HEK293 (cell line): ENCODE measurements around the gene GET3.

Source experiments
- CTCF ChIA-PET: fragments of 350-600 bp; formaldehyde crosslinking; extraction: SDS; loops from one replicate; lab custom pipeline; 2021; ENCODE audit warnings: antibody characterized with exemption; lab: Yijun Ruan, JAX
- POLR2A ChIA-PET: fragments of 300-600 bp; formaldehyde crosslinking; extraction: SDS; loops from one replicate; lab custom pipeline; 2020; ENCODE audit warnings: antibody characterized with exemption, inconsistent platforms; lab: Yijun Ruan, JAX
- H3K27ac ChIP-seq: fragments of 200-500 bp; sonication (Bioruptor generic); 2 replicates; pipeline ENCODE4 v1.5.1; 2014; ENCODE audit warnings: low read depth, low read length, control low read depth, inconsistent platforms; ENCODE audit errors: extremely low read depth
- H3K36me3 ChIP-seq, 2 experiments: fragments of 200-500 bp in 1 of 2; sonication (Bioruptor generic) in 1 of 2; 1 replicate in 1 of 2; 2 replicates in 1 of 2; pipeline ENCODE4 v1.5.1; 2014 to 2017; ENCODE audit warnings: inconsistent platforms in 2 of 2, low read length in 2 of 2; ENCODE audit not compliant: control insufficient read depth in 2 of 2, insufficient read depth in 1 of 2
- H3K4me1 ChIP-seq: fragments of 200-500 bp; sonication (Bioruptor generic); 2 replicates; pipeline ENCODE4 v1.5.1; 2014; ENCODE audit warnings: mild to moderate bottlenecking, low read length, inconsistent platforms; ENCODE audit not compliant: control insufficient read depth, insufficient read depth
- H3K4me3 ChIP-seq: 2 replicates; pipeline ENCODE4 v1.5.1; 2011; ENCODE audit warnings: low read depth, mild to moderate bottlenecking, control low read depth, low read length, moderate library complexity
- H3K9me3 ChIP-seq: fragments of 200-500 bp; sonication (Bioruptor generic); 2 replicates; pipeline ENCODE4 v1.5.1; 2014; ENCODE audit warnings: low read depth, low read length, inconsistent platforms; ENCODE audit not compliant: control insufficient read depth, insufficient read depth
- EGR2 ChIP-seq: fragments of 450-650 bp; formaldehyde crosslinking; IDR thresholded peaks from 2 replicates; pipeline ENCODE4 v1.5.1; 2016; ENCODE audit warnings: low read depth, missing biosample characterization, missing genetic modification characterization
- MZF1 ChIP-seq: fragments of 450-650 bp; formaldehyde crosslinking; IDR thresholded peaks from 2 replicates; pipeline ENCODE4 v1.5.1; 2017; ENCODE audit warnings: missing biosample characterization, missing genetic modification characterization, borderline replicate concordance
- SALL2 ChIP-seq: fragments of 450-650 bp; formaldehyde crosslinking; IDR thresholded peaks from 2 replicates; pipeline ENCODE4 v1.5.0; 2017; ENCODE audit warnings: missing biosample characterization, mild to moderate bottlenecking, missing genetic modification characterization, borderline replicate concordance
- ZBTB10 ChIP-seq: fragments of 450-650 bp; formaldehyde crosslinking; IDR thresholded peaks from 2 replicates; pipeline ENCODE4 v1.5.1; 2016; ENCODE audit warnings: missing biosample characterization, missing genetic modification characterization
- ZBTB17 ChIP-seq: fragments of 450-650 bp; formaldehyde crosslinking; IDR thresholded peaks from 2 replicates; pipeline ENCODE4 v1.5.1; 2016; ENCODE audit warnings: missing biosample characterization, missing genetic modification characterization
- ZEB2 ChIP-seq: fragments of 450-650 bp; formaldehyde crosslinking; IDR thresholded peaks from 2 replicates; pipeline ENCODE4 v1.5.1; 2016; ENCODE audit warnings: missing biosample characterization, missing genetic modification characterization
- ZFP37 ChIP-seq: fragments of 450-650 bp; formaldehyde crosslinking; IDR thresholded peaks from 2 replicates; pipeline ENCODE4 v1.5.1; 2016; ENCODE audit warnings: missing biosample characterization, missing genetic modification characterization
- ZNF16 ChIP-seq: fragments of 450-650 bp; formaldehyde crosslinking; IDR thresholded peaks from 2 replicates; pipeline ENCODE4 v1.5.1; 2016; ENCODE audit warnings: low read depth, missing biosample characterization, missing genetic modification characterization
- ZNF184 ChIP-seq: fragments of 450-650 bp; IDR thresholded peaks from 2 replicates; pipeline ENCODE4 v1.5.1; 2018; ENCODE audit warnings: missing biosample characterization, mild to moderate bottlenecking, missing genetic modification characterization
- ZNF335 ChIP-seq: fragments of 450-650 bp; formaldehyde crosslinking; conservative IDR thresholded peaks from 2 replicates; pipeline ENCODE4 v1.5.1; 2016; ENCODE audit warnings: missing biosample characterization, missing genetic modification characterization
- ZNF341 ChIP-seq: fragments of 450-650 bp; formaldehyde crosslinking; IDR thresholded peaks from 2 replicates; pipeline ENCODE4; 2016; ENCODE audit warnings: low read depth, missing biosample characterization, missing genetic modification characterization
- ZNF366 ChIP-seq: fragments of 450-650 bp; formaldehyde crosslinking; conservative IDR thresholded peaks from 2 replicates; pipeline ENCODE4 v1.5.1; 2016; ENCODE audit warnings: missing biosample characterization, missing genetic modification characterization
- ZNF391 ChIP-seq: fragments of 450-650 bp; formaldehyde crosslinking; IDR thresholded peaks from 2 replicates; pipeline ENCODE4 v1.5.1; 2016; ENCODE audit warnings: low read depth, missing biosample characterization, missing genetic modification characterization, borderline replicate concordance
- ZNF398 ChIP-seq: fragments of 450-650 bp; formaldehyde crosslinking; IDR thresholded peaks from 2 replicates; pipeline ENCODE4 v1.5.1; 2017; ENCODE audit warnings: missing biosample characterization, missing genetic modification characterization
- ZNF473 ChIP-seq: fragments of 450-650 bp; formaldehyde crosslinking; IDR thresholded peaks from 2 replicates; pipeline ENCODE4 v1.5.1; 2017; ENCODE audit warnings: missing biosample characterization, missing genetic modification characterization
- ZNF600 ChIP-seq: fragments of 450-650 bp; formaldehyde crosslinking; IDR thresholded peaks from 2 replicates; pipeline ENCODE4 v1.5.1; 2016; ENCODE audit warnings: missing biosample characterization, missing genetic modification characterization
- ZNF610 ChIP-seq: fragments of 450-650 bp; formaldehyde crosslinking; IDR thresholded peaks from 2 replicates; pipeline ENCODE4 v1.5.1; 2016; ENCODE audit warnings: missing biosample characterization, missing genetic modification characterization, borderline replicate concordance
- ZNF629 ChIP-seq: fragments of 450-650 bp; formaldehyde crosslinking; IDR thresholded peaks from 2 replicates; pipeline ENCODE4 v1.5.1; 2017; ENCODE audit warnings: missing biosample characterization, missing genetic modification characterization
- TF ChIP-seq, protein P1 (sequence below): fragments of 450-650 bp; formaldehyde crosslinking; IDR thresholded peaks from 2 replicates; pipeline ENCODE4 v1.5.1; 2016; ENCODE audit warnings: missing biosample characterization, missing genetic modification characterization, borderline replicate concordance
- TF ChIP-seq, protein P2 (sequence below): fragments of 450-650 bp; formaldehyde crosslinking; IDR thresholded peaks from 2 replicates; pipeline ENCODE4 v1.5.1; 2016; ENCODE audit warnings: missing biosample characterization, missing genetic modification characterization

The GET3 gene

DNA sequence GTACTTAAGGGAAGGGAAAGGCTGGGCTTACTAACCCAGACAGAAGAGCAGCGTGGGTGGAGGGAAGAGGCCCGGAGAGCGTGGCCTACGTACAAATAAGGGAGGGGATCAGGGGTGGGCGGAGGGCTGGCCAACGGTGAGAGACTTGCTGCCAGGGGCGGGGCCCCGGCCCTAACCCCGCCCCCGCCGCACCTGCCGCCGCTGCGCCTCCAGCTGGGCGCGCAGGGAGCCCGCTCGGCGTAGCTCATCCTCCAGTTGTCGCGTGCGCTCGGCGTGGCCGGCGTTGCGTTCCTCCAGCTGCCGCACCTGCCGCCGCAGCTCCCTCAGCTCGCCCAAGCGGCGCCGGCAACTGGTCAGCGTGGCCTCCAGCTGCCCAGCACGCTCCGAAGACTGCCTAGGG, 32.4 kb downstream of the GET3 start (continued):
- TF ChIP-seq ZNF16 (tag by site-specific recombination) (no peak), EGR2 (tag by site-specific recombination) (peak; percentile 27; the same call in 1 of the 2 replicates)

DNA sequence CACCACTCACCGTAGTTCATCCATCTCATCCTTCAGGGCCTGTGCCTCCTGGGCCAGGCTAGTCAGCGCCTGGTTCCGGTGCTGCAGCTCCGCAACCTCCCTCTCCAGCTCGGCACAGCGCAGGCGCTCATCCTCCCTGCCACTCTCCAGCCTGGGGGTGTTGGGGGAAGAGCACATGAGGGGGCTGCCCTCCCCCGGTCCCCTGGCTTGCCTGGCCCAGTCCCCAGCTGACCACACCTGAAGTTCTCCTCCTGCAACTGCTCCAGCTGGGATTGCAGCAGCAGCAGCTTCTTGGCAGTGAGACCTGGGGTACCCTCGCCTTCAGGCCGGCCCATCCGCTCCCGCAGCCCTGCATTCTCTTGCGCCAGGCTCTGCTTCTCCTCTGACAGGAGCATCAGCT, 33.6 kb downstream of the GET3 start:
- TF ChIP-seq ZBTB10: no peak
- TF ChIP-seq ZEB2 (tag by site-specific recombination): no peak
- TF ChIP-seq ZNF610 (tag by site-specific recombination): no peak
- no peak for TF ChIP-seq ZFP37 (tag by site-specific recombination)
- no peak for TF ChIP-seq ZNF473 (tag by site-specific recombination)
- peak; percentile 55 for TF ChIP-seq ZNF341
- no peak for TF ChIP-seq SALL2 (tag by site-specific recombination)
- Histone ChIP-seq H3K4me3 (no peak overlapping the region), H3K4me1 (no peaks in the 10 kb centered on the region; the same call in 1 of the 2 replicates), H3K9me3 (no peaks in the 10 kb centered on the region), H3K27ac (no peak overlapping the region), H3K36me3 (peaks cover 0 to 23% of the 10 kb centered on the region in 2 experiments; a peak in 2 of 3 replicates)
- CTCF ChIA-PET: interaction anchor here (1.2 kb wide), 1 partner anchor 10 kb away, joined by 5 read pairs; no protein-coding TSS in a partner anchor
- POLR2A ChIA-PET: interaction anchor here (1.1 kb wide), 1 partner anchor 21 kb away, joined by 3 read pairs; the partner anchor contains the start of gene JUNB

DNA sequence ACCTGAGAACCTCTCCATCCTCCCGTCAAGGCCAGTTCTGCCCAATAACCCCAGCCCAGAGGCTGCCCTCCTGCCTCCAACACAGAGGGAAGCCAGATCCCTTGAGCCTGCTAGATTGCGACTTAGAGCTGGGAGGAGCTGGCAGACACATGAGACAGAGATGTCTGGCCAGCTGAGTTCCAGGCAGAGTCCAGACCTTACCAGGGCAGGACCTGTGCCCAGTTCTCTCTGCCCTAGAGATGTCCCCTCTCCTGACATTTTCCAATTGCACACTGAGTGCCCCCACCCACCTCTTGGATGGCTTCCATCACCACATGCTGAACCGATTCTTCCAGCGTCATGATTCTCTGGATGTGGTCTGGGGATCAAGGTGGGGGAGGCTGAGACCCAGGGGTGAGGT, 35.0 kb downstream of the GET3 start:
- H3K4me3 ChIP-seq: no peak overlapping the region
- TF ChIP-seq, protein P1, sequence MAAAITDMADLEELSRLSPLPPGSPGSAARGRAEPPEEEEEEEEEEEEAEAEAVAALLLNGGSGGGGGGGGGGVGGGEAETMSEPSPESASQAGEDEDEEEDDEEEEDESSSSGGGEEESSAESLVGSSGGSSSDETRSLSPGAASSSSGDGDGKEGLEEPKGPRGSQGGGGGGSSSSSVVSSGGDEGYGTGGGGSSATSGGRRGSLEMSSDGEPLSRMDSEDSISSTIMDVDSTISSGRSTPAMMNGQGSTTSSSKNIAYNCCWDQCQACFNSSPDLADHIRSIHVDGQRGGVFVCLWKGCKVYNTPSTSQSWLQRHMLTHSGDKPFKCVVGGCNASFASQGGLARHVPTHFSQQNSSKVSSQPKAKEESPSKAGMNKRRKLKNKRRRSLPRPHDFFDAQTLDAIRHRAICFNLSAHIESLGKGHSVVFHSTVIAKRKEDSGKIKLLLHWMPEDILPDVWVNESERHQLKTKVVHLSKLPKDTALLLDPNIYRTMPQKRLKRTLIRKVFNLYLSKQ (tag by site-specific recombination): no peak
- TF ChIP-seq ZNF391 (tag by site-specific recombination) (no peak), ZNF184 (tag by site-specific recombination) (no peak)
- ChIA-PET CTCF (interaction anchor here (1.0 to 11.4 kb wide), 6 partner anchors 8 to 36 kb away, joined by 3 to 234 read pairs (median 20); partner anchors contain the start of genes JUNB, PRDX2 and THSD8), POLR2A (interaction anchor here (1.6 kb wide), 1 partner anchor 20 kb away, joined by 15 read pairs; the partner anchor contains the start of gene JUNB)
- H3K9me3 ChIP-seq: no peaks in the 10 kb centered on the region
- H3K36me3 ChIP-seq: peaks cover 0 to 23% of the 10 kb centered on the region in 2 experiments; a peak in 1 of 3 replicates
- H3K27ac ChIP-seq: no peak overlapping the region
- H3K4me1 ChIP-seq: no peaks in the 10 kb centered on the region; the same call in 1 of the 2 replicates

- ChIA-PET CTCF (interaction anchor here (0.5 to 11.4 kb wide), 11 partner anchors 8 to 193 kb away, joined by 3 to 234 read pairs (median 6); partner anchors contain the start of genes JUNB, PRDX2 and THSD8), POLR2A (interaction anchor here (0.6 to 1.6 kb wide), 6 partner anchors 9 to 1473 kb away, joined by 3 to 15 read pairs (median 4); partner anchors contain the start of gene JUNB)
- H3K27ac ChIP-seq: no peak overlapping the region
- H3K4me3 ChIP-seq: no peak overlapping the region
- H3K4me1 ChIP-seq: peaks cover 3% of the 10 kb centered on the region; the same call in 1 of the 2 replicates
- peaks cover 0 to 18% of the 10 kb centered on the region in 2 experiments; a peak in 1 of 3 replicates for H3K36me3 ChIP-seq
- H3K9me3 ChIP-seq: no peaks in the 10 kb centered on the region
- TF ChIP-seq, protein P2, sequence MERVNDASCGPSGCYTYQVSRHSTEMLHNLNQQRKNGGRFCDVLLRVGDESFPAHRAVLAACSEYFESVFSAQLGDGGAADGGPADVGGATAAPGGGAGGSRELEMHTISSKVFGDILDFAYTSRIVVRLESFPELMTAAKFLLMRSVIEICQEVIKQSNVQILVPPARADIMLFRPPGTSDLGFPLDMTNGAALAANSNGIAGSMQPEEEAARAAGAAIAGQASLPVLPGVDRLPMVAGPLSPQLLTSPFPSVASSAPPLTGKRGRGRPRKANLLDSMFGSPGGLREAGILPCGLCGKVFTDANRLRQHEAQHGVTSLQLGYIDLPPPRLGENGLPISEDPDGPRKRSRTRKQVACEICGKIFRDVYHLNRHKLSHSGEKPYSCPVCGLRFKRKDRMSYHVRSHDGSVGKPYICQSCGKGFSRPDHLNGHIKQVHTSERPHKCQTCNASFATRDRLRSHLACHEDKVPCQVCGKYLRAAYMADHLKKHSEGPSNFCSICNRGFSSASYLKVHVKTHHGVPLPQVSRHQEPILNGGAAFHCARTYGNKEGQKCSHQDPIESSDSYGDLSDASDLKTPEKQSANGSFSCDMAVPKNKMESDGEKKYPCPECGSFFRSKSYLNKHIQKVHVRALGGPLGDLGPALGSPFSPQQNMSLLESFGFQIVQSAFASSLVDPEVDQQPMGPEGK (tag by site-specific recombination): peak; percentile 23; the same call in 1 of the 2 replicates
- TF ChIP-seq ZNF398 (tag by site-specific recombination) (no peak), ZBTB17 (tag by site-specific recombination) (peak; percentile 63), MZF1 (tag by site-specific recombination) (no peak), ZNF335 (tag by site-specific recombination) (peak; percentile 50), ZNF600 (tag by site-specific recombination) (peak; percentile 91), ZNF366 (peak; percentile 57), ZNF629 (tag by site-specific recombination) (peak; percentile 50; the same call in 1 of the 2 replicates)
These were observed 36.3 kb downstream of the GET3 start for GRCh38 chr19:12773571-12773970.
